ENCODE measurements around the gene OR56A4.

OR56A4 gene

GRCh38 chr11:5955586-5955985 lies 51.2 kb downstream of the OR56A4 start:
- DNase-seq: no peak

All from CD4-positive, alpha-beta T cell treated with Interleukin-17A for 1 hour (primary cell).